ENCODE results near the gene LRRC8D.

DNA sequence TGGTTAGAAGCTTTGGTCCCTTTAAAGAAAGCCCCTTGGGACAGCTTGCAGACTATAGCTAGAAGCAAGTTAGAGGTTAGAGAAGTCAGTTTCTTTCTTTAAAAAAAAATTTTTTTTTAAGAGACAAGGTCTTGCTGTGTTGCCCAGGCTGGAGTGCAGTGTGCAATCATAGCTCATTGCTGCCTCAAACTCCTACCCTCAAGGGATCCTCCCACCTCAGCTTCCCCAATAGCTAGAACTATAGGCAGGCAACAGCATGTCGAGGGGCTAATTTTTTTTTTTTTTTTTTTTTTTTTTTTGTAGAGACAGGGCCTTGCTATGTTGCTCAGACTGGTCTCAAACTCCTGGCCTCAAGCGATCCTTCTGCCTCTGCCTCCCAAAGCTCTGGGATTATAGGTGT lies 129.9 kb downstream of the LRRC8D start:
- TF ChIP-seq, protein P1, sequence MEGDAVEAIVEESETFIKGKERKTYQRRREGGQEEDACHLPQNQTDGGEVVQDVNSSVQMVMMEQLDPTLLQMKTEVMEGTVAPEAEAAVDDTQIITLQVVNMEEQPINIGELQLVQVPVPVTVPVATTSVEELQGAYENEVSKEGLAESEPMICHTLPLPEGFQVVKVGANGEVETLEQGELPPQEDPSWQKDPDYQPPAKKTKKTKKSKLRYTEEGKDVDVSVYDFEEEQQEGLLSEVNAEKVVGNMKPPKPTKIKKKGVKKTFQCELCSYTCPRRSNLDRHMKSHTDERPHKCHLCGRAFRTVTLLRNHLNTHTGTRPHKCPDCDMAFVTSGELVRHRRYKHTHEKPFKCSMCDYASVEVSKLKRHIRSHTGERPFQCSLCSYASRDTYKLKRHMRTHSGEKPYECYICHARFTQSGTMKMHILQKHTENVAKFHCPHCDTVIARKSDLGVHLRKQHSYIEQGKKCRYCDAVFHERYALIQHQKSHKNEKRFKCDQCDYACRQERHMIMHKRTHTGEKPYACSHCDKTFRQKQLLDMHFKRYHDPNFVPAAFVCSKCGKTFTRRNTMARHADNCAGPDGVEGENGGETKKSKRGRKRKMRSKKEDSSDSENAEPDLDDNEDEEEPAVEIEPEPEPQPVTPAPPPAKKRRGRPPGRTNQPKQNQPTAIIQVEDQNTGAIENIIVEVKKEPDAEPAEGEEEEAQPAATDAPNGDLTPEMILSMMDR (IDR thresholded peaks at IDR 0.05; ENCODE audit: low read depth, low read length, missing input control): no peak
- TF ChIP-seq SP1 (IDR thresholded peaks at IDR 0.05): no peak
- no peak for TF ChIP-seq YY1 (IDR thresholded peaks at IDR 0.05)
- TF ChIP-seq, protein P2, sequence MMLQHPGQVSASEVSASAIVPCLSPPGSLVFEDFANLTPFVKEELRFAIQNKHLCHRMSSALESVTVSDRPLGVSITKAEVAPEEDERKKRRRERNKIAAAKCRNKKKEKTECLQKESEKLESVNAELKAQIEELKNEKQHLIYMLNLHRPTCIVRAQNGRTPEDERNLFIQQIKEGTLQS (IDR thresholded peaks at IDR 0.05): no peak
- TF ChIP-seq RAD21 (IDR thresholded peaks at IDR 0.05): no peak
- TF ChIP-seq, protein P3, sequence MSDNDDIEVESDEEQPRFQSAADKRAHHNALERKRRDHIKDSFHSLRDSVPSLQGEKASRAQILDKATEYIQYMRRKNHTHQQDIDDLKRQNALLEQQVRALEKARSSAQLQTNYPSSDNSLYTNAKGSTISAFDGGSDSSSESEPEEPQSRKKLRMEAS (IDR thresholded peaks at IDR 0.05): no peak

All from liver (tissue), 3 donors.